K562 (cell line): ENCODE results near the gene C21orf58. TPM values are rescaled to one million over a fixed set of nuclear protein-coding genes. Genes with fewer than 3 reads are reported as not detected.

Experiments used
- ATF7 ChIP-seq: fragments of 450-650 bp; IDR thresholded peaks from 2 replicates; pipeline ENCODE4 v1.7.1; 2014; ENCODE audit warnings: mild to moderate bottlenecking, moderate library complexity
- BRF1 ChIP-seq: IDR thresholded peaks from 3 replicates; pipeline ENCODE4 v1.6.1; 2011; ENCODE audit warnings: borderline replicate concordance, mild to moderate bottlenecking; ENCODE audit not compliant: insufficient read length; ENCODE audit errors: extremely low read depth
- CEBPG ChIP-seq, 3 experiments: fragments of 200-800 bp in 1 of 3; sonication (Bioruptor generic) in 1 of 3; sonication (generic) in 1 of 3; formaldehyde crosslinking in 1 of 3; IDR thresholded peaks in 2 of 3; conservative IDR thresholded peaks in 1 of 3; 2 replicates each; pipeline versions ENCODE4 v1.6.1 to v1.8.0; 2016 to 2022; ENCODE audit warnings: missing compliant biosample characterization in 2 of 3, missing genetic modification characterization in 2 of 3, mild to moderate bottlenecking in 1 of 3, missing genetic modification reagents in 1 of 3
- CHD4 ChIP-seq: fragments of 200-600 bp; sonication (generic); IDR thresholded peaks from 3 replicates; pipeline ENCODE4 v1.6.1; 2012; ENCODE audit warnings: low read depth, mild to moderate bottlenecking, mixed read lengths, low read length, inconsistent platforms; ENCODE audit not compliant: insufficient read depth, insufficient replicate concordance, poor library complexity, severe bottlenecking
- EHMT2 ChIP-seq: fragments of 450-650 bp; IDR thresholded peaks from 2 replicates; pipeline ENCODE4 v1.6.1; 2018; ENCODE audit warnings: antibody characterized with exemption
- ETS2 ChIP-seq: IDR thresholded peaks from 2 replicates; pipeline ENCODE4 v1.6.1; 2016; ENCODE audit warnings: borderline replicate concordance, missing genetic modification characterization, mild to moderate bottlenecking, moderate library complexity, missing compliant biosample characterization; ENCODE audit not compliant: poor library complexity, severe bottlenecking
- FOS ChIP-seq: IDR thresholded peaks from 3 replicates; pipeline ENCODE4 v1.6.1; 2011; ENCODE audit not compliant: insufficient read length; ENCODE audit errors: extremely low read depth
- FOXA1 ChIP-seq: fragments of 450-650 bp; IDR thresholded peaks from 2 replicates; pipeline ENCODE4 v1.6.1; 2016; ENCODE audit warnings: mild to moderate bottlenecking, borderline replicate concordance
- HDGF ChIP-seq: fragments of 450-650 bp; IDR thresholded peaks from 2 replicates; pipeline ENCODE4 v1.6.1; 2016
- MCM2 ChIP-seq: fragments of 450-650 bp; IDR thresholded peaks from 2 replicates; pipeline ENCODE4 v1.6.1; 2017; ENCODE audit warnings: low read depth, mild to moderate bottlenecking
- MCM5 ChIP-seq: fragments of 450-650 bp; IDR thresholded peaks from 2 replicates; pipeline ENCODE4 v1.6.1; 2016; ENCODE audit warnings: low read depth
- NCOA2 ChIP-seq, 2 experiments: fragments of 450-650 bp; IDR thresholded peaks; 2 replicates each; pipeline ENCODE4 v1.6.1; 2018; ENCODE audit warnings: mild to moderate bottlenecking in 2 of 2, moderate library complexity in 1 of 2; ENCODE audit not compliant: partially characterized antibody in 2 of 2
- NFRKB ChIP-seq: fragments of 450-650 bp; IDR thresholded peaks from 2 replicates; pipeline ENCODE4 v1.6.1; 2016; ENCODE audit warnings: low read depth
- NFYB ChIP-seq: IDR thresholded peaks from 2 replicates; pipeline ENCODE4 v1.6.1; 2011; ENCODE audit warnings: mild to moderate bottlenecking, moderate library complexity; ENCODE audit not compliant: insufficient read length; ENCODE audit errors: extremely low read depth
- POU5F1 ChIP-seq: fragments of 150-350 bp; IDR thresholded peaks from 2 replicates; pipeline ENCODE4 v1.6.1; 2014; ENCODE audit warnings: borderline replicate concordance, low read length, low read depth, mild to moderate bottlenecking; ENCODE audit not compliant: partially characterized antibody
- RFX5 ChIP-seq: IDR thresholded peaks from 2 replicates; pipeline ENCODE4 v1.6.1; 2011; ENCODE audit warnings: low read depth, mild to moderate bottlenecking, improper control_type of control experiment, low read length
- SUPT5H ChIP-seq: fragments of 450-650 bp; IDR thresholded peaks from 2 replicates; pipeline ENCODE4 v1.6.1; 2016
- TEAD2 ChIP-seq: fragments of 450-650 bp; IDR thresholded peaks from 2 replicates; pipeline ENCODE4 v1.6.1; 2016; ENCODE audit warnings: missing genetic modification characterization, control low read depth, missing compliant biosample characterization
- TOE1 ChIP-seq, 2 experiments: fragments of 450-650 bp in 1 of 2; sonication (generic) in 1 of 2; formaldehyde crosslinking in 1 of 2; IDR thresholded peaks; 2 replicates each; pipeline versions ENCODE4 v1.7.1 to v1.8.0; 2016 to 2022; ENCODE audit warnings: borderline replicate concordance in 2 of 2, mild to moderate bottlenecking in 2 of 2, antibody characterized with exemption in 1 of 2, inconsistent platforms in 1 of 2, low read depth in 1 of 2, missing genetic modification reagents in 1 of 2, moderate library complexity in 1 of 2
- ZNF584 ChIP-seq: fragments of 200-800 bp; sonication (Bioruptor generic); IDR thresholded peaks from 2 replicates; pipeline ENCODE4 v1.6.1; 2016; ENCODE audit warnings: low read depth, mild to moderate bottlenecking, missing genetic modification characterization, missing compliant biosample characterization
- ZNF778 ChIP-seq: fragments of 450-650 bp; formaldehyde crosslinking; IDR thresholded peaks from 2 replicates; pipeline ENCODE4 v1.4.0; 2020; ENCODE audit warnings: mild to moderate bottlenecking, moderate library complexity
- polyA plus RNA-seq, 8 experiments: library from polyadenylated mRNA; depleted of rRNA in 4 of 8; stranded (reverse) in 5 of 8; unstranded in 3 of 8; fragments of >200 nt; fragmentation: Nextera tagmentation in 2 of 8; fragmentation: Illumina TruSeq in 1 of 8; extraction: Ambion mirVana in 2 of 8; extraction: Trizol in 1 of 8; gene quantifications; 2 replicates each; pipeline versions ENCODE4 v1.2.1 to v1.2.3, GENCODE V29; 2011 to 2014; ENCODE audit warnings: inconsistent platforms in 1 of 8, missing spikeins in 1 of 8
- total RNA-seq, 7 experiments: library from RNA; depleted of rRNA in 6 of 7; stranded (reverse); fragments of >200 nt in 6 of 7; fragmentation: Illumina TruSeq in 2 of 7; extraction: Trizol in 2 of 7; gene quantifications; 2 replicates each; pipeline versions ENCODE4 v1.2.1 to v1.2.3, GENCODE V29; 2011 to 2021; ENCODE audit warnings: low replicate concordance in 1 of 7
- TF ChIP-seq, protein P1 (sequence below): sonication (generic); formaldehyde crosslinking; IDR thresholded peaks from 2 replicates; pipeline ENCODE4 v1.8.1; 2023; ENCODE audit warnings: mild to moderate bottlenecking, missing genetic modification reagents
- TF ChIP-seq, protein P2 (sequence below): fragments of 450-650 bp; IDR thresholded peaks from 2 replicates; pipeline ENCODE4 v1.6.1; 2016; ENCODE audit warnings: mild to moderate bottlenecking
- TF ChIP-seq, protein P3 (sequence below): fragments of 450-650 bp; IDR thresholded peaks from one replicate; pipeline ENCODE4 v1.6.1; 2018; ENCODE audit warnings: mild to moderate bottlenecking, moderate library complexity; ENCODE audit not compliant: partially characterized antibody

Gene C21orf58
- total and polyA plus RNA-seq, 9 of the 15 experiments (the other 6 are each of a cell fraction or from before 2014, with no cell fraction given), result 1.2 to 30.5 (median 12.4) TPM

- TF ChIP-seq NFYB (no peak), EHMT2 (peak; percentile 53; the same call in 1 of the 2 replicates), TOE1 (IDR thresholded peaks at IDR 0.05; ENCODE audit: borderline replicate concordance) (peak; percentile 44; the same call in 1 of the 2 replicates), TOE1 (CRISPR knock-in tag; IDR thresholded peaks at IDR 0.05; ENCODE audit: borderline replicate concordance, low read depth) (no peak), ZNF584 (CRISPR knock-in tag) (no peak), NFRKB (peak; percentile 69), ZNF778 (CRISPR knock-in tag) (no peak), SUPT5H (no peak), CEBPG (CRISPR knock-in tag; IDR thresholded peaks at IDR 0.05) (no peak), CEBPG (tag; conservative IDR thresholded peaks at IDR 0.05 in 1 of 2, IDR thresholded peaks at IDR 0.05 in 1 of 2) (no peak), FOXA1 (no peak), ATF7 (peak; percentile 67), MCM2 (no peak), NCOA2 (IDR thresholded peaks at IDR 0.05; ENCODE audit: partially characterized antibody in 2 of 2) (no peak), HDGF (no peak), POU5F1 (no peak), RFX5 (no peak), BRF1 (no peak), ETS2 (tag) (no peak), FOS (no peak), MCM5 (no peak), TEAD2 (tag) (no peak), CHD4 (no peak)
- TF ChIP-seq, protein P1, sequence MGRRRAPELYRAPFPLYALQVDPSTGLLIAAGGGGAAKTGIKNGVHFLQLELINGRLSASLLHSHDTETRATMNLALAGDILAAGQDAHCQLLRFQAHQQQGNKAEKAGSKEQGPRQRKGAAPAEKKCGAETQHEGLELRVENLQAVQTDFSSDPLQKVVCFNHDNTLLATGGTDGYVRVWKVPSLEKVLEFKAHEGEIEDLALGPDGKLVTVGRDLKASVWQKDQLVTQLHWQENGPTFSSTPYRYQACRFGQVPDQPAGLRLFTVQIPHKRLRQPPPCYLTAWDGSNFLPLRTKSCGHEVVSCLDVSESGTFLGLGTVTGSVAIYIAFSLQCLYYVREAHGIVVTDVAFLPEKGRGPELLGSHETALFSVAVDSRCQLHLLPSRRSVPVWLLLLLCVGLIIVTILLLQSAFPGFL (CRISPR knock-in tag), result no peak
- TF ChIP-seq, protein P2, sequence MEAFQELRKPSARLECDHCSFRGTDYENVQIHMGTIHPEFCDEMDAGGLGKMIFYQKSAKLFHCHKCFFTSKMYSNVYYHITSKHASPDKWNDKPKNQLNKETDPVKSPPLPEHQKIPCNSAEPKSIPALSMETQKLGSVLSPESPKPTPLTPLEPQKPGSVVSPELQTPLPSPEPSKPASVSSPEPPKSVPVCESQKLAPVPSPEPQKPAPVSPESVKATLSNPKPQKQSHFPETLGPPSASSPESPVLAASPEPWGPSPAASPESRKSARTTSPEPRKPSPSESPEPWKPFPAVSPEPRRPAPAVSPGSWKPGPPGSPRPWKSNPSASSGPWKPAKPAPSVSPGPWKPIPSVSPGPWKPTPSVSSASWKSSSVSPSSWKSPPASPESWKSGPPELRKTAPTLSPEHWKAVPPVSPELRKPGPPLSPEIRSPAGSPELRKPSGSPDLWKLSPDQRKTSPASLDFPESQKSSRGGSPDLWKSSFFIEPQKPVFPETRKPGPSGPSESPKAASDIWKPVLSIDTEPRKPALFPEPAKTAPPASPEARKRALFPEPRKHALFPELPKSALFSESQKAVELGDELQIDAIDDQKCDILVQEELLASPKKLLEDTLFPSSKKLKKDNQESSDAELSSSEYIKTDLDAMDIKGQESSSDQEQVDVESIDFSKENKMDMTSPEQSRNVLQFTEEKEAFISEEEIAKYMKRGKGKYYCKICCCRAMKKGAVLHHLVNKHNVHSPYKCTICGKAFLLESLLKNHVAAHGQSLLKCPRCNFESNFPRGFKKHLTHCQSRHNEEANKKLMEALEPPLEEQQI, result no peak
- TF ChIP-seq, protein P3, sequence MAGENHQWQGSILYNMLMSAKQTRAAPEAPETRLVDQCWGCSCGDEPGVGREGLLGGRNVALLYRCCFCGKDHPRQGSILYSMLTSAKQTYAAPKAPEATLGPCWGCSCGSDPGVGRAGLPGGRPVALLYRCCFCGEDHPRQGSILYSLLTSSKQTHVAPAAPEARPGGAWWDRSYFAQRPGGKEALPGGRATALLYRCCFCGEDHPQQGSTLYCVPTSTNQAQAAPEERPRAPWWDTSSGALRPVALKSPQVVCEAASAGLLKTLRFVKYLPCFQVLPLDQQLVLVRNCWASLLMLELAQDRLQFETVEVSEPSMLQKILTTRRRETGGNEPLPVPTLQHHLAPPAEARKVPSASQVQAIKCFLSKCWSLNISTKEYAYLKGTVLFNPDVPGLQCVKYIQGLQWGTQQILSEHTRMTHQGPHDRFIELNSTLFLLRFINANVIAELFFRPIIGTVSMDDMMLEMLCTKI, result no peak
These were observed 29.0 kb downstream of the C21orf58 start (continued) for GRCh38 chr21:46294647-46295176.
